TTC549 (cell line): ENCODE measurements around the gene MBNL2.

Experiments
- FAIRE-seq: peaks from 2 replicates; lab custom pipeline; 2012; peaks lifted over from hg19 to GRCh38; lab: Jason Lieb, UNC

The MBNL2 gene

DNA sequence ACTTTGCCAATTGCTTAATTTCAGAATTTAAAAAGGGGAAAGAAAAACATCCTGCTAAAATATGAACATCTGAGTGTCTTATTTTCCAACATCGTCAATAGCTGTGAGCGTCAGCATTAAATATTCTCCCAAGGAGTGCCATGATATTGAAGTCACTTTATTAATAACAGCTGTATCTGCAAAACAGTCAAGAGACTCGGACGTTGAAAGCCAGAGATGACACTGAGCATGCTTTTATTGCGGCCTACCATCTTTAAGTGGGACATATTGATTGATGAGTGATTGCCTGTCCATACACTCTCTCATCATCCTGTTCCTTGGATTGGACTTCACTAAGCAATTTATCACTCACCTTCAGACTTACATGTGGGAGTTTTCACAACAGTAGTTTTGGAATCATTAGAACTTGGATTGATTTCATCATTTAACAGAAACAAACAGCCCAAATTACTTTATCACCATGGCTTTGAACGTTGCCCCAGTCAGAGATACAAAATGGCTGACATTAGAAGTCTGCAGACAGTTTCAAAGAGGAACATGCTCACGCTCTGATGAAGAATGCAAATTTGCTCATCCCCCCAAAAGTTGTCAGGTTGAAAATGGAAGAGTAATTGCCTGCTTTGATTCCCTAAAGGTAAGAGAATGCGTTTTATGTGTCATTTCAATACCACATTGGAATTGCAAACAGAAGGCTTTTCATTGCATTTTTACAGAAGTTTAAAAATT, 53.8 kb downstream of the MBNL2 start:
- no peak for FAIRE-seq

DNA sequence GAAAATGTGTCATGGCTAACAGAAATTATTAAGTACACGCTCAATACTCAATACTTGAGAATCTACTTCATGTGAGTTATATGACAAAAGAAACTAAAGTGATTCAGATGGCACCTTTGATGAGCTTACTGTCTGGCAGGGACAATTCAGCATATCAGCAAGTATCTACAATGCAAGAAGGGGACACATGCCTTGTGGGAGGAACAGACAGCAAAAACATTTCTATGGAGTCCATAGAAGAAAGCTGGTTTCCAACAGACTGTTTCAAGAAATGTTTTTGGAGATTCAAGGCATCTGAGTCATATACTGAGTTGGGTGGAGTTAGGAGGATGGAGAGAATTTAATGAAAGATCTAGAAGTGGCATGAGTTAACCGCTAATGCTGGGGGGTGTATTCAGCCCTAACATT, 54.7 kb downstream of the MBNL2 start:
- no peak for FAIRE-seq

DNA sequence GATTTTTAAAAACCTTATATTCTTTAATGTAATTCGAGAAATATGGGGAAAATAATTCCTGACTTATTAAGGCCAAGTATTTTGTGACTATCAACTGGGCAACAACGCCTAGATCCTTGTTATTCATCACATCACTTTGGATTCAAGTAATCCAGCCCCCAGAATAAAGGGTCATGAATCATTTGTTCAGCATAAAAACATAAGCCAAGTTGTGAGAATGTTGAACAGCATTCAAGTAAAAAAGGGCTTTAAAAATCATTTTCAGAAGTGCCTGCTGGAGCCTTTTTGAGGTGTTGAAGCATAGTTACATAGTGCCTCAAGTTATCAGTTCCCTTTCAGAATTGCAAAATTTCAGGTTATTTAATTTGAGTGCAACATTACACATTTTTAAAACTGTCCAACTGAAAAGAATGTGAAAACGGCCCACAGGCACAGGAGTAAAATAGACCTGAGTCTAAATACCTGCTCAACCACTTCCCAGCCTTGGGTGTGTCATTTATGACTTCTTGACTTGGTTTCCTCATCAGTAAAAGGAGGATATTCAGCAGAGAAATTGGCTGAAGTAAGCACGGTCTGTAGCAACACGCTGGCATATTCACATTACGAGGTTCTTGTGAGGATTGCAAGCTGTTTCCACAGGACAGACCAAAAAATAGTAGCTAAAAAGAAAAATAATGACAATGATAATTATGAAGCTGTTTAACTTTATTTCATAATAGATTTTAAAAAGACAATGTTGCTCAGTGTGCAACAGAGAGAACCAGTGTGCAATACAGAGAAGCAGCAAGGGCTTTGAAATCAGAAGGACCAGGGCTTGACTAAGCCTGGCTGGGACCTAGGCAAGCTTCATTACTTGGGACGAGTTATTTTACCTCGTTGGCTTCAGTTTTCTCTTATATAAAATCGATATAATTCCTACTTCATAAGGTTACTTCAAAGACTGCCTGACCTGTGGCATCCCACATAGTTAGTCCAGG, 56.6 kb downstream of the MBNL2 start:
- FAIRE-seq: no peak

DNA sequence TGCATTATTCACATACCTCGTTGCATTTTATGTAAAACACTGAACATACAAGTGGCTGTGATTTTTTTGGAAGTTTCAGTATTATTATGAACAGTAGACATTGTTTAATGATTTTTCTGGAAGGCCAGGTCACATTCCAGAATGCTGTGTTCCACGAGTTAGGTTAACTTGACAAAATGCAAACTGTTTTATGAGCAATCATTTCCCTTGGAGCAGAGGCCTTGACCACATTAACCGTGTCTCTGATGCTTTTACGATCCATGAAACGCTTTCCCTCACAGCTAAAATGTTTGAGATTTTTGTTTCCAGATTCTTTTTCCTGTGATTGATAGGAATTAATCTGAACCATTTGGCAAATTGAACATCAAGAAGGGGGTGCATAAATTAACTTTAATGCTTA, 57.8 kb downstream of the MBNL2 start:
- FAIRE-seq: no peak

DNA sequence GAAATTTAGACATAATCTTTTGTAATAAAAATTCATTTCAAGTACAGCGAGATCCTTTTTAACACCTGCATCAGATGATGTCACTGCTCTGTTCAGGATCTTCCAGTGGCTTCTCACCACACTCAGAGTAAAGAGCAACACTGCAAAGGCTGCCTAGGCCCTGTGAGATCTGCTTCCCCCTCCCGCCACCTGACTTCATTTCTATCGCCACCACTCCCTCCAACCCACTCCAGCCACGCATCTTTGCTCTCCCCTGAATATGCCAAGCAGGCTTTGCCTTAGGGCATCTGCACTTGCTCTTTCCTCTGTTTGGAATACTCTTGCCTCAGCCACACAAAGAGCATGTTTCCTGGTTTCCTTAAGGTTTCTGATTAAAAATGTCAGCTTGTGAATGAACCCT, 58.3 kb downstream of the MBNL2 start:
- no peak for FAIRE-seq

DNA sequence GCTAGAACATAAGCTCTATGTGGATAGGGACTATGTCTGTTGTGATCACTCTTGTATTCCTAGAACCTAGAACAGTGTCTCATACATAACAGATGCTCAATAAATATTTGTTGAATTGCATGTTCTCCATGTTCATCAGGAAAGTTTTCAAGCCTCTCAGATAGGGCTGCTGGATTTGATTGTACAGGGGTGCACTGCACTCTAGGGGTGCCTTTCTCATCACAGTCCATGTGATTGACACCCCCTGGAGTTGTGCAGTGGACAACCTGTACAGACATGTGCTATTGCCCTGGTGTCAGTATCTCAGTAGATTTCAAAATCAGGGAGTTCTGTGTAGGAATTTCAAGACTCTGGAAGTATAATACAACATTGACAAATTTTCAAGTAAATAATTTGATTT, 58.9 kb downstream of the MBNL2 start:
- no peak for FAIRE-seq

DNA sequence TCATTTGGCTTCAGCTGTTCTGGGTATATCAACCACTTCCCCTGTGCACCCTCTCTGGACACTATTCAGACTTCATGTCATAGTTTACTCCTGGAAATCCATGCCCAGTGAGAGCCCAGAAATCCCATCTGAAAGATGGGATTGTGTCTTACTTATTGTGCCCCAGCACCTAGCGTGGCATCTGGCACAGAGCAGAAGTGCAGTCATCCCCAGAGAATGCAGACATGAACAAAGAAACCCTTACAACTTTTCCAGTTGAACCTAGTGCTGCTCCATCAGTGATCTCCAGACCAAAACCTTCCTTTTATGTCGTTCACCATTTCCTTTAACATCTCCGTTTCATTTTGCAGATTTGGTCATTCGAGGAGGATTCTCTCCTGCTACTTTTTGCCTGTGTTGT, 60.6 kb downstream of the MBNL2 start:
- FAIRE-seq: no peak

DNA sequence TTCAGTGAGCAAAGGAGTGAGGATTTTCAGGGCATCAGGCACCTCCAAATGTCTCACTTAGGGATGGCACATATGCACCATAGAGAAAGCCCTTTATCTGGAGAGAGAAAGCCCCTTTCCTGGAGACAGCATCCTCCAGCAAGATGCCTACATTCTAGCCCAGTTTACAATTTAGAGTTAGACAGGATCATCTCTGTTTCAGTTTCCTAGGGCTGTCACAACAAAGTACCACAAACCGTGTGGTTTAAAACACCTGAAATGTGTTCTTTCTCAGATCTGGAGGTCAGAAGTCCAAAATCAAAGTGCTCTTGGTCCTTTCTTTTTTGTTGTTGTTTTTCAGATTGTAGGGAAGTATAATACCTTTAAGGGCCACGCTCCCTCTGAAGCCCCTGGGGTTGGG, 61.8 kb downstream of the MBNL2 start:
- FAIRE-seq: no peak

DNA sequence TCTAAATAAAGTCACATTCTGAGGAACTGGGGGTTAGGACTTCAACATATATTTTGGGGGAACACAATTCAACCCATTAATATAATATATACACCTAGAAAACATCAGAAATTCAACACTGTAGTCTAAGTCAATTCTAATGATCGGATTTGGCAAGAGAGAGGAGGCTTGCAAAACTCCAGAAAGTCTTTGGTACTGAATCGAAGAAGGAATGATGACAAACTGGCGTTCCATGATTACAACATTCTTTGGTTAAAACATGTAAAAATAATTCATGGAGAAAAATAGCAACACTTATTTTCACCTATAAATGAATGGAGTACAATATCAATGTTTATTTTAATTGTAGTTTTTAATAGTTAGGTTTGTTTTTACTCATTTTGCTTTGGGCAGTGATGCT, 62.4 kb downstream of the MBNL2 start:
- no peak for FAIRE-seq

DNA sequence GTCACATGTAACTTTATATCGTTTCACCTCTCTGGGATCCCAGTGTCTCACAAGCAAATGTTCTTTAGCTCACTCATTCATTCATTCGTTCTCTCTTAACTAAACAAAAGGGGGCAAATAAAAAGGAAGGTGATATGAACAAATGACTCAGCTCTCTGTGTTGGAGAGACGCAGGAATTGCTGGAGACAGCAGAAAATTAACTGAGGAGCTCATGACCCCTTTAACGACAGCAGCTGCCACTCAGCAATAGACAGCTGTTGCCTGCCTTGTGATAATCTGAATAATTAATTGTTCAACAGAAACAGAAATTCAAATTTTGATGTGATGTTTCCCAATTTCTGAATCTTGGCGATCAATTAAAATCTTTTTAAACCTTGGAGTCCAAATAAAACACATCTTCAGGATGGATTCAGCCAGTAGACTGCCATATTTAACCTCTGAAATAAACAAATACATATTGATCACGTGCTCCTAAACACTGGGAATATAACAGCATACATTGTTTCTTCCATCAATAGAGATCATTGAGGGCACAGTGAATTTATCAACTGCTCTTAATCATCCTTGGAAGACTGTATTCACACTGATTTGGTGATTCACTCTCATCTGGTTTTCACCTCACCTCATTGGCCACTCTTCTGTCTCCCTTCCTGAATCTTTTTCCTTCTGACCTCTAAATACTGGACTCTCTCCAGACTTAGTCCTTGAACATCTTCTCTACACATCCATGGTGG, 63.3 kb downstream of the MBNL2 start:
- FAIRE-seq: no peak

DNA sequence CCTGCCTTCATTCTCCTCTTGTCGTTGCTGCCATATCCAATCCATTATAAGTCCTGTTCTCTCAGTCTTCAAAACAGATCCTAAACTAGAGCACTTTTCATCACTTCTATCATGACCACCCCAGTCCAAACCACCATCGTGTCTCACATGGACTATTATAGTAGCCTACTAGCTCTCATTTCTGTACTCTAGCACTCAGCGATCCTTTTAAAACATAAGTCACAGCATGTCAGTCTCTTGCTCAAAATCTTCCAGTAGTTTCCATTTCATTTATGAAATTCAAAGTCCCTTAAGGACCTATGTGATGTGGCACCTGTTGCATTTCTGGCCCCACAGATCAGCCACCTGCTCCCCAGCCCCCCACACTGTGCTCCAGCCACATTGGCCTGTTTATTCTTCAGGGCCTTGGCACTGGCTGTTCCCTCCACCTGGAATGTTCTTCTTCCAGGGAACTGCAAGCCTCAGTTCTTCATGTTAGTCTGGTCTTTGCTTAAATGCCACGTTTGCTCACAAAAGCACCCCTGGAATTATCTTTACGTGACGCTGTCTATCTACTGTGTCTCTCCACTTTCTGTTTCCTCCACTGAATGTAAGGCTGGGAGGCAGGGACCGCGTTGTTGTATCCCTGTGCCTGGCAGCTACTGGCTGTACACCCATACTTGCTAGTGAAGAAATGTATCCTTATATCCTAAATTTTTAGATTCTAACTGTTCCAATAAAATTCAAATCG, 64.3 kb downstream of the MBNL2 start:
- no peak for FAIRE-seq

DNA sequence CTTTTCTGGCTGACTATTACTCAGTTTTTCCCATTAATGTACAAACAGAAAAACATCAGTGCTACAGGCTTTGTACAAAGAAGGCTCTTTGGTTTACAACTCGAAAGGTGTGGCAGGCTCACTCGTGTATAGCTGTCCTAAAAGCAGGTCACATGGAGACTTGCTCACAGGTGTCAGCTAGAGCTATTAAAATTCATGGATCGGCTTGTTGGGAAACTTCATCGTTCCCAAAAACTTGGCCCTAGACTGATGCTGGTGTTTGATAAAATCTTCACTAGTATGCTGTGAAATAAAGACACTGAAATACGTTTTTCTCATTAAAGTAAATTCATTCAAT, 64.9 kb downstream of the MBNL2 start:
- no peak for FAIRE-seq

DNA sequence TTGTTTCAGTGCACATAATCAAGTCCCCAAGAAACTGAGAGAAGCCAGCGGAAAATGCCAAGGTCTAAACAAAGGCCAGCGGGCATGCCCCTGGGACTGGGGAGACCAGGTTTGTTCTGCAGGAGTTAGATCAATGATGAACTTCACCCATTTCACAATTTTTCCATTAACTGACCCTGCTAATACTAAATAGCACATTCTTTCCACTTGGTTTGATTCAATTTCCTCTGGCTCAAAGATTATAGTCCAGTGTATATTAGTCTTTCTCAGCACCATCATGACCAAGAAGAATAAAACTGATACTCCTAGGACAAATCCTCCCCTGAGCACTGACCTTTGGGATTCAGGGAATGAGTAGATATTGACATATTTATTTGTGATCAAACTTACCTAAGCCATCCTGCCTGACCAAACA, 66.4 kb downstream of the MBNL2 start:
- FAIRE-seq: no peak

DNA sequence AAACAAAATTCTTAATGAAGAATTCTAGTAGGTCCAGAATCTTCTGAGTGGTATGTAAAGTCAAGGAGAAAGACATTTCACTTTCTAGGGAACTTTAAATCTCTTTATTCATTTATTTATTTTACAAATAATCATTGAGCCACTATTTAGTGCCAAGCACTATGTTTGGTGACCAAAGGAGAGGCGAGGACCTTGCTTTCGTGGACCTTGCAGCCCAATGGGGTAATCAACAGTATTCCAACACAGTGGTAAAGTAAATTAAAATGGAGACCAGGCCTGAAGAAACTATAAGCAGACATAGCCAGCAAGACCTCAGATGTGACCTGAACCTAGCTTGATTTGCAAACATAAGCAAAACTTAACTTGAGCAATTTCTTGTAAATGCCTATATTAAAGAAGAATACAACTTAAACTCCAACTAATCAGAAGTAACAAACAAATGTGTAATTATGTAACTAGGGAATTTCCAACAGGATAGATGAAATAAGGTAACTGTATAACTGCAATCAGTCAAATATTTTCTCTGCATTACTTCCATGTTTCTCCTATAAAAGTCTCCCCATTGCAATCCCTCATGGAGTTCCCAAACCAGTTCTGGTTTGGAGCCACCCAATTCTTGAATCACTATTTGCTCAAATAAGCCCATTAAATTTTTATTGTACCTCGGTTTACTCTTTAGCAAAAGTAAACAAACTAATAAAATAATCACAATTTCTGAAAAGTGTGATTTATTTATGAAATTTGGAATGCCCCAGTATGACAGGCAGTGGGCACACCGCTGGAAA, 67.6 kb downstream of the MBNL2 start:
- FAIRE-seq: no peak

DNA sequence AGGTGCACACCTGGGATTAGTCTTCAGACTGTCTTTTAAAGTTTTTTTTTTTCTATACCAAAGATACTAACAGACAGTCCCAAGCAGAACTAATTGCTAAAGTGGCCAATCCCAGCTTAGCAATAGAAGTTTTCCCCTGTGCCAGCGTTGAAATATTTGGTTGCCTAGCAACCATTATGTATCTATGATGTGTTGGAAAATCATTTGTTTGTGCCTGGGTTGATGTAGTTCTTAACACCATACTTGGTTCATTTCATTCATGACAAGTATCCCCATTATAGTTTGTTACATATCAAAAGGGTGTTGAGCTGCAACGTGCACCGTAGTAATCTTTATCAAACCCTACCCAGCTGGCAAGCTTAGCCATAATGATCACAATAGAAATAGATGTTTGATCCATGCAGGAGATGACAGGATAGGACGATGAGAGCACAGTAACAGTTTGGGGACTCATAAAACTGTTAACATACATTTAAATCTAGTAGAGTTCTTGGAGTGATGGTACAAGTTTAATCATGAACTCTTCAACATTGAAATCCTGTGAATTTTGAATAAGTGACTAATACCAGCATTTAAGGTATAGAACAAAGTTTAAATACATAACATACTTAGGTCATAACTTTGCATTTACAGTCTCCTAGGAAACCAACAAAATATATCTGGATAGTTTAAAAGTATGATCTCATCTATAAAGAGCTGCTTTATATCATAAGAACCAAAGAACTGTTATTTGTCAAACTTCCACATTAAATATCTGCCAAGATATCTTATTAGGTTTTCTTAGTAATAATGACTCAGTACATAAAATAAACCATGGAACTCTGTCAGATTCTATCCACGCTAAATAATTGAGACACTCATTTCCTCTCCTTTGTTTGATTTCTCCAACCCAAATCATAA, 73.4 kb downstream of the MBNL2 start:
- FAIRE-seq: no peak

DNA sequence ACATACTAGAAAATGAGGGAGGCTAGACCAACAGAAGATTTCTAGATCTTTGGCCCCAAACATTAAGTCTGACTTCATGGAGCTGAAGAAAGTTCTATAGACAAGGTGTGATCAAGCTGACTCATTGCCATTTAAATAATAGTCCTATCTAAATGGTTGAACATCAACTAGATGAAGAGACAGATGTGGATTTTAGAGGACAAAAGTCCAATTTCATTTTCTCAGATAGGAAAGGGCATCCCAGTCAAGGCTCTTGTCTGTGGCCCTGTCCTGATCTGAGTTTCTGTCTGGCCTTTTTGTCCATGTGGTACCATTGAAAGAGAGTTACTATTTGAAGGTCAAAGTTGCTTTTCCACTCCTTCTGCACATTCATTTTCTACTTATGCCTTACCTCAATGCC, 74.6 kb downstream of the MBNL2 start:
- no peak for FAIRE-seq

DNA sequence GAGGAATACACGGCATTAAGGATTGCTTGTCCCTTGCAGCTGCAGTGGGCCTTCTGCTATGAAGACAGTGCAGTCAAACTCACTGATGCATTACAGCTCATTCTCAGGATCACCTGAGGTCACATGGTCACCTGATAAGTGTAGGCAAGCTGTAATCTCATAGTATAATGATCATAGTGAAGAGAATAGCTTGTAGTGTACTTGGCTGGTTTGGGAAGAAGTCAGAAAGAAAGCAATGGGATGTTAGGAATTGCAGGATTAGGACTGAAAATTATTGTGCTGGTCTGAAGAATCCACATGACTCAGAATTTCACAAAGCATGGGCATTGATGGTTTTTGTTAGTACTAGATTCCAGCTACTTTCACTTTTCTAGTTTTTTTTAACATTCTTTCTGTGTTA, 76.7 kb downstream of the MBNL2 start:
- no peak for FAIRE-seq

DNA sequence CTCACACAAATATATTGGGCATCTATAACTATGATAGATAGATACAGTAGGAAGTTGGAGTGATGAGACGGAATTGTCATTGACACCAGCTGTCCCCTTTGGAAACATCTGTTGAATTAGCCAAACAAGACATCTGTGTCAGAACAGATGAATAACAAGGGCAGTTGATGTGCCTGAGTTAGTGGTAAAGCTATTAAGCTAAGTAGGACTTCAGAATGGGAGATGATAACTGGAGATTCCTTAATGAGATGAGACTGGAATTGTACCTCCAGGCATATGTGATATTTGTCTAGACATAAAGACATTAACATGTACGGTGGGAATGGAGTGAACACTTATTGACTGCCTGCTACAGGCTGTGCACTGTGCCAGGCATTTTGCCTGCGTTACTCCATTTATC, 78.7 kb downstream of the MBNL2 start:
- no peak for FAIRE-seq

DNA sequence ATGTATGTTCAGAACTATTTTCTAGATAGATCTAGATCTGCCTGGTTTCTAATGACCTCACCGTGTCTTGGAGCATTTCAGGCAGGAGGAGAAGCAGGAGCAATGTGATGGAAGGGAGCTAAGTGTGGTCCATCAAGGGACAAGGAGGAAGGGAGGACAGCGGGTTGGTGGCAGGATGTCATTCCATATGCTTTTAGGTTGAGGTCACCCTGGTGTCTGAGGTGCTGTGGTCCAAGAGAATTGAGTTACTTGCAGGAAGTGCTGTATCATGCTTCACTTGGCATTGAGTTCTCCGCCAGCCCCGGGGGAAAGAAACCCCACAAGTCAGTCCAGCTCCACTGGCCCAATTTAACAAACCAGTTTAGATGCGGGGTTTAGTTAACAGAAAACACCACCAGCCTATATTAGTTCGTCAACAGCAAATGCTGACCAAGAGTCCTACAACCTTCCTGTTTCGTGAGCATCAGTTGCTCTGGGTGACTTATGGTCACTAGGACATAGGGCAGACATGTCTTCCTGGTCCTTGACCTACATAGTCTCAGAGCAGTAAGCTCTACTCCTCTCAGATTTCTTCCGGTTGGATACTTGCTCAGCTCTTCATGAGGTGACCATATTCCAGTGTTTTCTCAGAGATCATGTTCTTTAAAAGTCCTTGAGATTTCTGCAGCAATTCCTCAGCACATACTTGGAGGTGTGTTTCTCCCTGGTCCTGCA, 79.4 kb downstream of the MBNL2 start:
- FAIRE-seq: no peak

DNA sequence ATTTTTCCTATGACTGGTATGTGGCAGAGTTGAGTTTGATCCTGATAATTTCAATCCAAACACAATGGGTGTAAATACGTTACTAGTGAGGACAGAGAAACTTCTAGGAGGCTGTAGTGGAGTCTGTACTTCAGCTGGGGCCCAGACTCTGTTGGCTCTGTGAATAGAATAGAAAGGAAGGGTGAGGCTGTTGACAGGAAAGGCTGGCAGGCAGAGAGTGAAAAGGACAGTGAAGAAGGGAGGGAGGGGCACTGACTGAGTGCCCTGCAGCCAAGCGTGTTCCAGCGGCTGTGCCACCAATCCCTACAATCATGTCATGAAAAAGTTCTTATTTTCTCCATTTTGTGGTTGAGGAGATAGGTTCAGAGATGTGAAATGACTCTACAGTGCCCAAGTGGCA, 80.5 kb downstream of the MBNL2 start:
- no peak for FAIRE-seq
